SK-N-MC (cell line): ENCODE data around the gene PXYLP1.

Source experiments
- DNase-seq: peaks from one replicate; pipeline ENCODE4 v3.0.0-alpha.2; 2011; ENCODE audit warnings: low read depth, low spot score
- H3K27ac ChIP-seq: fragments of 200-600 bp; sonication (generic); 2 replicates; pipeline ENCODE4 v1.5.1; 2016; ENCODE audit warnings: mixed run types
- H3K36me3 ChIP-seq: fragments of 200-600 bp; sonication (generic); 2 replicates; pipeline ENCODE4 v1.6.1; 2017; ENCODE audit warnings: antibody characterized with exemption, low read length, mixed read lengths; ENCODE audit not compliant: insufficient read depth
- H3K4me3 ChIP-seq: fragments of 200-600 bp; sonication (generic); 2 replicates; pipeline ENCODE4 v1.5.1; 2016
- H3K9ac ChIP-seq: fragments of 200-600 bp; sonication (generic); 2 replicates; pipeline ENCODE4 v1.8.0; 2017; ENCODE audit warnings: mixed run types, mixed read lengths; ENCODE audit not compliant: insufficient read length
- H3K9me3 ChIP-seq: fragments of 200-600 bp; sonication (generic); 2 replicates; pipeline ENCODE4 v1.6.1; 2017; ENCODE audit warnings: low read depth, mild to moderate bottlenecking, antibody characterized with exemption, low read length, moderate library complexity, mixed read lengths
- EZH2 ChIP-seq: fragments of 200-600 bp; sonication (generic); IDR thresholded peaks from one replicate; pipeline ENCODE4 v1.6.1; 2017; ENCODE audit warnings: antibody characterized with exemption
- FOXP2 ChIP-seq: optimal IDR thresholded peaks from 2 replicates; pipeline ENCODE3; 2011; ENCODE audit warnings: mild to moderate bottlenecking, moderate library complexity; ENCODE audit not compliant: insufficient read depth; ENCODE audit errors: extremely low read length, control extremely low read depth
- POLR2AphosphoS5 ChIP-seq: IDR thresholded peaks from 2 replicates; pipeline ENCODE4 v1.6.1; 2012; ENCODE audit warnings: mild to moderate bottlenecking, low read depth, low read length, borderline replicate concordance

The PXYLP1 gene

GRCh38 chr3:141231101-141231951, at the start of gene PXYLP1:
Gene PXYLP1 (plus strand): TSS chr3:141231825. CDS start chr3:141260176, 28,351 bp downstream.
- Histone ChIP-seq H3K9me3 (no peaks in the 10 kb centered on the region), H3K27ac (no peak within 1 kb of the TSS)
- TF ChIP-seq POLR2AphosphoS5 (peak; percentile 86), FOXP2 (peak; percentile 62), EZH2 (no peak)

GRCh38 chr3:141183606-141184005, 48.0 kb upstream of the PXYLP1 start:
- no peak overlapping the region for H3K27ac ChIP-seq
- H3K4me3 ChIP-seq: no peak overlapping the region
- H3K9ac ChIP-seq: no peak overlapping the region
- no peaks in the 10 kb centered on the region for H3K36me3 ChIP-seq
- DNase-seq: no peak
- no peaks in the 10 kb centered on the region for H3K9me3 ChIP-seq
- TF ChIP-seq FOXP2 (no peak), EZH2 (no peak), POLR2AphosphoS5 (no peak)

More at GRCh38 chr3:141231101-141231951, at the start of gene PXYLP1:
- Histone ChIP-seq H3K9ac (peak within 1 kb of the TSS; percentile 80), H3K4me3 (peak within 1 kb of the TSS; percentile 85), H3K36me3 (no peaks in the 10 kb centered on the region; the same call in 1 of the 2 replicates)
- no peak for DNase-seq

- no peak overlapping the region for H3K9ac ChIP-seq
- no peaks in the 10 kb centered on the region for H3K36me3 ChIP-seq
- H3K4me3 ChIP-seq: no peak overlapping the region
- DNase-seq: no peak
- no peak for TF ChIP-seq POLR2AphosphoS5
- TF ChIP-seq FOXP2: no peak
- no peak for TF ChIP-seq EZH2
- H3K27ac ChIP-seq: no peak overlapping the region
- H3K9me3 ChIP-seq: no peaks in the 10 kb centered on the region
These were observed 47.2 kb upstream of the PXYLP1 start for GRCh38 chr3:141184430-141184829.

GRCh38 chr3:141191097-141191749, 40.4 kb upstream of the PXYLP1 start:
- Histone ChIP-seq H3K9me3 (no peaks in the 10 kb centered on the region), H3K4me3 (no peak overlapping the region), H3K27ac (no peak overlapping the region), H3K36me3 (no peaks in the 10 kb centered on the region), H3K9ac (no peak overlapping the region)
- TF ChIP-seq EZH2 (no peak), FOXP2 (no peak), POLR2AphosphoS5 (no peak)
- no peak for DNase-seq

GRCh38 chr3:141192345-141192744, 39.3 kb upstream of the PXYLP1 start:
- Histone ChIP-seq H3K4me3 (no peak overlapping the region), H3K36me3 (no peaks in the 10 kb centered on the region), H3K9ac (no peak overlapping the region), H3K27ac (no peak overlapping the region), H3K9me3 (no peaks in the 10 kb centered on the region)
- DNase-seq: peak; percentile 91
- no peak for TF ChIP-seq FOXP2
- no peak for TF ChIP-seq EZH2
- TF ChIP-seq POLR2AphosphoS5: no peak

- H3K36me3 ChIP-seq: no peaks in the 10 kb centered on the region
- no peaks in the 10 kb centered on the region for H3K9me3 ChIP-seq
- TF ChIP-seq FOXP2 (no peak), EZH2 (no peak), POLR2AphosphoS5 (no peak)
- H3K4me3 ChIP-seq: no peak overlapping the region
- H3K27ac ChIP-seq: no peak overlapping the region
- DNase-seq: no peak
- no peak overlapping the region for H3K9ac ChIP-seq
These were observed 38.4 kb upstream of the PXYLP1 start for GRCh38 chr3:141193066-141193830.

- Histone ChIP-seq H3K4me3 (no peak overlapping the region), H3K27ac (no peak overlapping the region), H3K9ac (no peak overlapping the region), H3K36me3 (no peaks in the 10 kb centered on the region), H3K9me3 (no peaks in the 10 kb centered on the region)
- no peak for TF ChIP-seq FOXP2
- TF ChIP-seq EZH2: no peak
- TF ChIP-seq POLR2AphosphoS5: no peak
- no peak for DNase-seq
These were observed 30.5 kb upstream of the PXYLP1 start for GRCh38 chr3:141201122-141201521.

- Histone ChIP-seq H3K36me3 (no peaks in the 10 kb centered on the region), H3K4me3 (no peak overlapping the region), H3K27ac (no peak overlapping the region), H3K9me3 (no peaks in the 10 kb centered on the region), H3K9ac (no peak overlapping the region)
- TF ChIP-seq EZH2 (no peak), FOXP2 (no peak), POLR2AphosphoS5 (no peak)
- DNase-seq: no peak
These were observed 28.9 kb upstream of the PXYLP1 start for GRCh38 chr3:141202682-141203081.
